KMS-11 (cell line): ENCODE results near the gene FNDC3B.

Experiments
- H2AFZ ChIP-seq: fragments of 200-600 bp; sonication (generic); 2 replicates; pipeline ENCODE4 v1.6.1; 2016; ENCODE audit warnings: antibody characterized with exemption, mixed run types, low read depth
- H3K27ac ChIP-seq: fragments of 200-600 bp; sonication (generic); 2 replicates; pipeline ENCODE4 v1.6.1; 2016; ENCODE audit warnings: mild to moderate bottlenecking, mixed run types
- H3K27me3 ChIP-seq: fragments of 200-600 bp; sonication (generic); 2 replicates; pipeline ENCODE4 v1.6.1; 2017; ENCODE audit warnings: mild to moderate bottlenecking, low read depth, mixed run types, moderate library complexity; ENCODE audit not compliant: insufficient read depth
- H3K36me3 ChIP-seq: fragments of 200-600 bp; sonication (generic); 2 replicates; pipeline ENCODE4 v1.6.1; 2017; ENCODE audit warnings: mild to moderate bottlenecking, mixed run types; ENCODE audit not compliant: insufficient read depth
- H3K4me1 ChIP-seq: fragments of 200-600 bp; sonication (generic); 2 replicates; pipeline ENCODE4 v1.6.1; 2016; ENCODE audit warnings: mild to moderate bottlenecking, low read depth, mixed run types; ENCODE audit not compliant: poor library complexity, severe bottlenecking
- H3K4me2 ChIP-seq: fragments of 200-600 bp; sonication (generic); 2 replicates; pipeline ENCODE4 v1.7.0; 2016; ENCODE audit warnings: mild to moderate bottlenecking, mixed run types
- H3K4me3 ChIP-seq: fragments of 200-600 bp; sonication (generic); IDR thresholded peaks from 2 replicates; pipeline ENCODE4 v1.6.1; 2017; ENCODE audit warnings: low read depth, low read length, mixed read lengths; ENCODE audit not compliant: insufficient read depth
- H3K79me2 ChIP-seq: fragments of 200-600 bp; sonication (generic); 2 replicates; pipeline ENCODE4 v1.6.1; 2016; ENCODE audit warnings: low read depth, mixed run types; ENCODE audit not compliant: insufficient read depth
- H3K9ac ChIP-seq: fragments of 200-600 bp; sonication (generic); 2 replicates; pipeline ENCODE4 v1.6.1; 2016; ENCODE audit warnings: mild to moderate bottlenecking, mixed run types
- H4K20me1 ChIP-seq: fragments of 200-600 bp; sonication (generic); 2 replicates; pipeline ENCODE4 v1.6.1; 2016; ENCODE audit warnings: mild to moderate bottlenecking, mixed run types; ENCODE audit not compliant: insufficient read depth
- TF ChIP-seq, protein P1 (sequence below): fragments of 200-600 bp; sonication (generic); conservative IDR thresholded peaks from 2 replicates; pipeline ENCODE4 v1.6.1; 2017; ENCODE audit warnings: low read depth, mild to moderate bottlenecking, antibody characterized with exemption, low read length, moderate library complexity, mixed read lengths

The FNDC3B gene

DNA sequence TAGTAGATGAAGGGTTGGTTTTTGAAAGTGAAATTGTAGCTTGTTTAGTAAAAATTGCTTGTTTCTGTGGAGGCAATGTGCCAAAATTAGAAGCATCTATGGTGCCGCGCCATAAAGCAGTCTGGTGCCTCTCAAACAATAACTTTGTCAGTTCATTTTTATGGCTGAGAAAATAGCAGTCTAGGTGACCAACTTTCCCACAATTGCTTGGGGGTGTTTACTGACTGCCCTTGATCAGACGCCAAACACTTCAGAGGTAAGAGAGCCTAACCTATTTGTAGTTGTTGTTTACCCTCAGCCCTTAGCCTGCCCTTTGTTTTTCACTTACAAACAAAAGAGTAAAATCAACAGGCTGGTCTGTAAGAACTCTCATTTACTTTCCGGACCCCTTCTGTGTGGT, 174.5 kb downstream of the FNDC3B start:
- Histone ChIP-seq H3K36me3 (no peaks in the 10 kb centered on the region; the same call in 1 of the 2 replicates), H3K4me3 (no peak overlapping the region), H3K9ac (no peak overlapping the region), H3K27ac (no peak overlapping the region), H3K27me3 (no peaks in the 10 kb centered on the region), H3K4me1 (peaks cover 57% of the 10 kb centered on the region), H3K4me2 (no peak overlapping the region), H4K20me1 (peaks cover 19% of the 10 kb centered on the region), H3K79me2 (peaks cover 90% of the 10 kb centered on the region; the same call in 1 of the 2 replicates), H2AFZ (no peak overlapping the region)
- TF ChIP-seq, protein P1, sequence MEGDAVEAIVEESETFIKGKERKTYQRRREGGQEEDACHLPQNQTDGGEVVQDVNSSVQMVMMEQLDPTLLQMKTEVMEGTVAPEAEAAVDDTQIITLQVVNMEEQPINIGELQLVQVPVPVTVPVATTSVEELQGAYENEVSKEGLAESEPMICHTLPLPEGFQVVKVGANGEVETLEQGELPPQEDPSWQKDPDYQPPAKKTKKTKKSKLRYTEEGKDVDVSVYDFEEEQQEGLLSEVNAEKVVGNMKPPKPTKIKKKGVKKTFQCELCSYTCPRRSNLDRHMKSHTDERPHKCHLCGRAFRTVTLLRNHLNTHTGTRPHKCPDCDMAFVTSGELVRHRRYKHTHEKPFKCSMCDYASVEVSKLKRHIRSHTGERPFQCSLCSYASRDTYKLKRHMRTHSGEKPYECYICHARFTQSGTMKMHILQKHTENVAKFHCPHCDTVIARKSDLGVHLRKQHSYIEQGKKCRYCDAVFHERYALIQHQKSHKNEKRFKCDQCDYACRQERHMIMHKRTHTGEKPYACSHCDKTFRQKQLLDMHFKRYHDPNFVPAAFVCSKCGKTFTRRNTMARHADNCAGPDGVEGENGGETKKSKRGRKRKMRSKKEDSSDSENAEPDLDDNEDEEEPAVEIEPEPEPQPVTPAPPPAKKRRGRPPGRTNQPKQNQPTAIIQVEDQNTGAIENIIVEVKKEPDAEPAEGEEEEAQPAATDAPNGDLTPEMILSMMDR = no peak

GRCh38 chr3:172216267-172216666, 176.9 kb downstream of the FNDC3B start:
- no peak overlapping the region for H3K27ac ChIP-seq
- no peak overlapping the region for H3K4me3 ChIP-seq
- peaks cover 58% of the 10 kb centered on the region for H3K4me1 ChIP-seq
- H3K36me3 ChIP-seq = no peaks in the 10 kb centered on the region; the same call in 1 of the 2 replicates
- peaks cover 92% of the 10 kb centered on the region; the same call in 1 of the 2 replicates for H3K79me2 ChIP-seq
- no peak overlapping the region for H3K4me2 ChIP-seq
- TF ChIP-seq, protein P1 = no peak
- no peak overlapping the region for H2AFZ ChIP-seq
- H3K9ac ChIP-seq = no peak overlapping the region
- H3K27me3 ChIP-seq = no peaks in the 10 kb centered on the region
- H4K20me1 ChIP-seq = peaks cover 23% of the 10 kb centered on the region

GRCh38 chr3:172216911-172217310, 177.5 kb downstream of the FNDC3B start:
- TF ChIP-seq, protein P1 = no peak
- Histone ChIP-seq H2AFZ (no peak overlapping the region), H3K9ac (no peak overlapping the region), H3K4me2 (no peak overlapping the region), H3K4me3 (no peak overlapping the region), H3K4me1 (peaks cover 56% of the 10 kb centered on the region), H3K27me3 (no peaks in the 10 kb centered on the region), H3K36me3 (no peaks in the 10 kb centered on the region; the same call in 1 of the 2 replicates), H3K27ac (no peak overlapping the region), H3K79me2 (peaks cover 92% of the 10 kb centered on the region; the same call in 1 of the 2 replicates), H4K20me1 (peaks cover 19% of the 10 kb centered on the region)

DNA sequence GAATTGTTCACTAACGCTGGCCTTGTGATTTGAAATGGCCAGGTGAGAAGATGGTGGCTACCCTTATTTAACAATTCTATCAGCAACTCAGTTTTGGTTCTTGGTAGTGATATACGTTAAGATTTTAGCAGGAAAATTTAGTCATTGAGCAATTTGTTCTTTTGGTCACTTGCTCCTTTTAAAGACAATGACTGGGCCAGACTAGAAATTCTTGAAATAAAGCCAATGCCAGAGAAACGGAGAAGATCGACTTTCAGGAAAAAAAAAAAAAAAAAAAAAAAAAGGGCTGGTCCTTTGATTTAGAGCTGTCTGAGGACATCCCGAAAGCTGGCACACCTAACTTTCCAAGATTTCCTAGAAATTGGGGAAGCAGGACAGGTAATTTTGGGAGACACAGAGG, 178.5 kb downstream of the FNDC3B start:
- no peaks in the 10 kb centered on the region; the same call in 1 of the 2 replicates for H3K36me3 ChIP-seq
- H3K4me1 ChIP-seq = peaks cover 46% of the 10 kb centered on the region
- H2AFZ ChIP-seq = no peak overlapping the region
- peaks cover 92% of the 10 kb centered on the region for H3K79me2 ChIP-seq
- no peak overlapping the region for H3K4me2 ChIP-seq
- TF ChIP-seq, protein P1 = no peak
- H3K9ac ChIP-seq = no peak overlapping the region
- no peaks in the 10 kb centered on the region for H3K27me3 ChIP-seq
- H3K27ac ChIP-seq = no peak overlapping the region
- H3K4me3 ChIP-seq = no peak overlapping the region
- peaks cover 15% of the 10 kb centered on the region for H4K20me1 ChIP-seq
